DMS114 treated with DMSO at 0.1 percent for 48 hours (cell line): ENCODE measurements around the gene TSFM.

ENCODE experiments used
- DNase-seq: peaks from one replicate; lab custom pipeline; 2025; ENCODE audit not compliant: unreplicated experiment; lab: John Stamatoyannopoulos, UW

The TSFM gene

DNA sequence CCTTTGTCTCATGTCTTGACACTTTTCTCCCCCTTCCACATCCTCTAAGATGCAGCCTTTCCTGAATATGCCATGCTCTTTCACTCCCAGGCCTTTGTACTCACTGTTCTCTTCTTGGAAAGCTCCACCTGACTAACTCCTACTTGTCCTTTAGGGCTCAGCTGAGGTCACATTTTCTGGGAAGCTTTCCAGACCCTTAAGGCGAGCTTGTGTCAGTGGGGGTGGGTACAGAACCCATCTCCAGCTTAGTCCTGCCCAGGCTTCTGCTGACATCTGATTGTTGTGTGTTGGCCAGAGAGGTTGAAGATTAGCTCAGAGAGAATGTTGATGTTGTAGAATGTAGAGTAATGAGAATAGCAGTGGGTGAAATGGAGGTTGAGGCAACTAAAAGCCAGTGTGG, 2.9 kb upstream of the TSFM start:
- DNase-seq, result no peak

- no peak for DNase-seq
Measured at GRCh38 chr12:57780284-57780897, 2.2 kb upstream of the TSFM start.

DNA sequence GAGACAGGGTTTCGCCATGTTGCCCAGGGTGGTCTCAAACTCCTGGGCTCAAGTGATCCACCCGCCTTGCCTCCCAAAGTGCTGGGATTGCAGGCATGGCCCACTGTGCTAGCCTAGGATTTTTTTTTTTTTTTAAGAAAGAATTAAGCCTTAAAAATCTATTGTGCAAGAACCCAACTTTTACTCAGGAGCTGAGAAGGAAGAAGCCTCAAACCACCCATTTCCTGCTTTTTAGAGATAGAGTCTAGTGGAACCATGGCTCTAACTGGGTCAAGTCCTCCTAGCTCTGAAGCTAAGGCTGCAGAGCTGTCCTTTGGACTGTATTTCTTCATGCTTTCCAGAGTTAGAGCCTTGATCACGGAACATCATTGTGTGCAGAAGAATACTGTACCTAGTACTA, 1.3 kb upstream of the TSFM start:
- DNase-seq, result no peak

DNA sequence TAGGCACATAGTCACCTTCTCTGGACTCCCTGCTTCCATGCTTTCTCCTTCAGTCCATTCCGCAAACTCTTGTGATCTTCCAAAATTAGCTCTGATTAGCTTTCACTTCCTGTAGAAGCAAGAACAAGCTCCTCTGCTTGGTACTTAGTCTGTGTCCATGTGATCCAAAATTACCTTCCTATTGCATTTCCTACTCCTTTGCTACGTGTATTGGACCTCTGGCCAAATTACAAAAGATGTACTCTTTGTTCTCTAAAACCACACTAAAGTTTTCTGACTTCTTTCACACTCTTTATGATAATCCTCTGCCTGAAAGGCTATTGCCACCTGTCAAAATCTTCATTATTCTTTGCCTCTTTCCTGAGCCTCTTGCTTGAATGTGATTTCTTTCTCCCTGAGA, 786 bp upstream of the TSFM start:
- DNase-seq, result no peak

- DNase-seq, result no peak
Measured at GRCh38 chr12:57782243-57782607, 362 bp upstream of the TSFM start.

GRCh38 chr12:57783466-57783801, 847 bp downstream of the TSFM start:
- no peak for DNase-seq

DNA sequence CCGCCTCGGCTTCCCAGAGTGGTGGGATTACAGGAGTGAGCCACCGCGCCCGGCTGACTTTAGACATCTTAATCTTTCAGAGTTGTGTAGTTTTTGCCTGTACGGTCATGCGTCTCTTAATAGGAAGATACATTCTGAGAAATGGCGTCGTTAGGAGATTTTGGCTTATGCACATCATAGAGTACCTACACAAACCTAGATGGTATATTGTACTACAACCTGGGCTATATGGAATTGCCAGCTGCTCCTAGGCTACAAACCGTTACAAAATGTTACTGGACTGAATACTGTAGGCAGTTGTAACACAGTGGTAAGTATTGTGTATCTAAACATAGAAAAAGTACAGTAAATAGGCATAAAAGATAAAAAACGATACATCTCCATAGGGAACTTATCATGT, 1.3 kb downstream of the TSFM start:
- no peak for DNase-seq

- no peak for DNase-seq
Measured at GRCh38 chr12:57793920-57794319, 11.3 kb downstream of the TSFM start.

- DNase-seq, result no peak
Measured at GRCh38 chr12:57795354-57795753, 12.8 kb downstream of the TSFM start.

DNA sequence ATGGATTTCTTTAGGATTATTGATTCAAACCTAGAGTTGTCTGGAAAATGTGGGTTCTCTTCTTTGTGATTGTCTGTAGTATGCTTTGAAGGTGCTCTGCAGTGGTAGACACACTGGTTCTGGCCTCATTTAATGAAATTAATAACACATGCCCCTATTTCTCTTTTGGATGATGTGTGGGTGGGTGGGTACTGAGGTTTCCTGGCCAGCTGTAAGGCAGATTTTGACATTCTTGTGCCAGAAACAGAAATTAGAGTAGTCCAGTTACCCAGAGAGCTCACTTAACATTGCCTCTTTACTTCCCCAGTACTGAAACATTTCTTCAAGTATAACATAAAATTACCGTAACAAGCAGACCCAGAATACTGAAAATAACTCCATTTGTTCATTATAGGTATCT, 14.4 kb downstream of the TSFM start:
- no peak for DNase-seq

DNA sequence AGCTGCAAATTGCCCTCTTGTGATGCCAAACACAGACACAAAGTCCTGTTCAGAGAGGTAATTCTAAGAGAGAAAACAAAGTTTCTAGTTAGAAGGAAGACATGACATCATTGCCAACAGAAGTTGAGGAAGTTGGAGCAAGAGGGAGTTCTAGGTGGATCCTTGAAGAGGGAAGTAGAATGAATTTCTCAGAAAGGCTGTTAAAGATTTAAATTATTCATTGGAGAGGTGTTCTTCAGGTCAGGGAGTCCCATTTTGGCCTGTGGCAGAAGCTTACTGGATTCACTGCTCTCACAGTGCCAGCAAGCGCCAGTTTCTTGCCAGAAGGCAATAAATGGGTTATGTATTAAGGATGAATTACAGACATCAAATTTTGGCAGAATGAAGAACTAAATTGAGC, 15.3 kb downstream of the TSFM start:
- DNase-seq, result no peak

DNA sequence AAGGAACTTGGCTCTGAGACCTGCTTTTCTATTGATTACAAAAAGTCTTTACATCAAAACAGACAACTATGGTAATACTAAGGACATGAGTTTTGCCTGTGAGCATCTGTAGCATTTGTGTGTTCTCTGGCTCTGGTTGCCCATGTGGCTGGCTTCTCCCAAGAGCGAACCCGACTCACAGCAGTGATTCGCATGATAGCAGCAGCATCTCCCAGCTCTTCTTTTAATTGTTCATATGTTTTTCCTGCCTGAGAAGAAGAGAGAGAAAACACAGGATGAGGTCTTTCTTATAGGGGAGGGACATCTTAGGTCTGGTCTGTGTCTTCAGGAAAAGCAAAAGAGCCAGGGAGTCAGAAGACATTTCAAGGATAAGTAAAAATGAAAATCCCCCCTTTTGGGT, 18.4 kb downstream of the TSFM start:
- DNase-seq, result no peak

DNA sequence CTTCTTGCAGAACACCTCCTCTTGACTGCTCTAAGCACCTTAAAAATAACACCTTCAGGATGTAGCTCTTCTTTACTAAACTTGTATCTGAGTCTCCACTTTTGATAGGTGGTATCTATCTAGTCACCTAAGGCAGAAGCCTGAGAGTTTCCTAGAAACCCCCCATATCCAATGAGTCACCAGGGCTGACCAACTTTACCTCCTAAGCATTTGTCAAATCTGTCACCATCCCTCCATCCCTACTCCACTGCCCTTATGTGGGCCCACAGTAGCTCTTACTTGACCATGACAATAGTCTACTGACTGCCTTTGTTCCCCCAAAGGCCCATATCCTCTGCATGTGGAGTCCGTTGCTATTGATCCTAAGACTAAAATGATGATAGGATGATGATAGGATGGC, 20.0 kb downstream of the TSFM start:
- DNase-seq, result no peak

GRCh38 chr12:57803319-57803893, 20.8 kb downstream of the TSFM start:
- peak; percentile 45 for DNase-seq

GRCh38 chr12:57806677-57807076, 24.1 kb downstream of the TSFM start:
- DNase-seq, result no peak

GRCh38 chr12:57807285-57807684, 24.7 kb downstream of the TSFM start:
- DNase-seq, result no peak

GRCh38 chr12:57808351-57808750, 25.8 kb downstream of the TSFM start:
- DNase-seq, result no peak

- DNase-seq, result no peak
Measured at GRCh38 chr12:57809425-57809824, 26.8 kb downstream of the TSFM start.

GRCh38 chr12:57810450-57810849, 27.9 kb downstream of the TSFM start:
- DNase-seq, result no peak

- DNase-seq, result no peak
Measured at GRCh38 chr12:57811028-57811755, 28.6 kb downstream of the TSFM start.

- no peak for DNase-seq
Measured at GRCh38 chr12:57813111-57813970, 30.8 kb downstream of the TSFM start.
